Esophagus squamous epithelium (tissue), 5 donors: ENCODE data around the gene PTPRD. TPM values are rescaled to one million over a fixed set of nuclear protein-coding genes. Genes with fewer than 3 reads are reported as not detected.
A peak's percentile ranks its signal among the peaks of the same experiment; 100 is the strongest.

Source experiments
- DNase-seq: peaks from one replicate; lab custom pipeline; 2025; lab: John Stamatoyannopoulos, UW
- H3K27ac ChIP-seq, 4 donors: fragments of 200-600 bp; sonication (generic); one replicate each; pipeline ENCODE4 v1.5.1; 2016 to 2019; ENCODE audit warnings: mild to moderate bottlenecking in 1 of 4
- H3K27me3 ChIP-seq, 4 donors: fragments of 200-600 bp; sonication (generic); 1 replicate in 3 of 4; 2 replicates in 1 of 4; pipeline versions ENCODE4 v1.5.1 to v1.6.0; 2017 to 2021; ENCODE audit warnings: antibody characterized with exemption in 1 of 4
- H3K36me3 ChIP-seq, 3 donors: fragments of 200-600 bp; sonication (generic); one replicate each; pipeline ENCODE4 v1.5.1; 2016 to 2019
- H3K4me1 ChIP-seq, 3 donors: fragments of 200-600 bp; sonication (generic); one replicate each; pipeline ENCODE4 v1.5.1; 2017 to 2019
- H3K4me3 ChIP-seq, 4 donors: fragments of 200-600 bp; sonication (generic); 1 replicate in 3 of 4; 2 replicates in 1 of 4; pipeline ENCODE4 v1.5.1; 2016 to 2019; ENCODE audit warnings: mild to moderate bottlenecking in 2 of 4, moderate library complexity in 1 of 4
- H3K9me3 ChIP-seq, 3 donors: fragments of 200-600 bp; sonication (generic); one replicate each; pipeline ENCODE4 v1.5.1; 2016 to 2019
- CTCF ChIP-seq, 6 experiments: fragments of 450-650 bp in 4 of 6; fragments of 200-600 bp in 2 of 6; sonication (generic) in 2 of 6; IDR thresholded peaks; one replicate each; pipeline ENCODE4 v1.5.1; 2016 to 2019; ENCODE audit warnings: antibody characterized with exemption in 6 of 6, mild to moderate bottlenecking in 4 of 6, moderate library complexity in 4 of 6
- POLR2A ChIP-seq, 4 donors: fragments of 450-650 bp; IDR thresholded peaks; one replicate each; pipeline ENCODE4 v1.6.1; 2017; ENCODE audit warnings: antibody characterized with exemption in 4 of 4, mild to moderate bottlenecking in 4 of 4, moderate library complexity in 3 of 4
- WGBS, 2 donors: methylation state at CpG; one replicate each; pipeline ENCODE4 v1.1.5; 2018; 5-methylcytosine and 5-hydroxymethylcytosine counted together
- intact Hi-C: fragments of 100-400 bp; cut with DNase I; formaldehyde crosslinking; loops from one replicate; pipeline ENCODE4 v1.15.0; 2022
- total RNA-seq, 4 donors: library from RNA; depleted of rRNA; stranded (reverse); fragments of >200 nt; gene quantifications; one replicate each; pipeline ENCODE4 v1.1.0, GENCODE V29; 2016
- donor health status: DM: yes; HTN: yes; CAD: no.

Gene PTPRD
- total RNA-seq, 4 donors from 2014 or later = 0.23 to 16.3 (median 6.6) TPM

GRCh38 chr9:10052181-10052580 is 560.6 kb downstream of the PTPRD start:
- TF ChIP-seq POLR2A (IDR thresholded peaks at IDR 0.05) (no peak), CTCF (IDR thresholded peaks at IDR 0.05) (no peak)
- H3K27ac ChIP-seq = no peak overlapping the region
- H3K27me3 ChIP-seq = no peaks in the 10 kb centered on the region
- intact Hi-C loops = loop anchor here (10.0 kb wide), 1 partner anchor 63 kb away; no protein-coding TSS in a partner anchor
- H3K9me3 ChIP-seq = no peaks in the 10 kb centered on the region
- H3K4me1 ChIP-seq = no peaks in the 10 kb centered on the region
- no peaks in the 10 kb centered on the region for H3K36me3 ChIP-seq
- H3K4me3 ChIP-seq = no peak overlapping the region
- DNase-seq = no peak
- WGBS, 2 donors = 62 to 83% methylated on average over 1 of the region's 1 CpG

GRCh38 chr9:10050016-10050415 is 562.8 kb downstream of the PTPRD start:
- DNase-seq = no peak
- Histone ChIP-seq H3K4me1 (no peaks in the 10 kb centered on the region), H3K9me3 (no peaks in the 10 kb centered on the region), H3K27ac (no peak overlapping the region), H3K27me3 (no peaks in the 10 kb centered on the region), H3K4me3 (no peak overlapping the region), H3K36me3 (no peaks in the 10 kb centered on the region)
- TF ChIP-seq POLR2A (IDR thresholded peaks at IDR 0.05) (no peak), CTCF (IDR thresholded peaks at IDR 0.05) (no peak)
- intact Hi-C loops = loop anchor here (10.0 kb wide), 1 partner anchor 65 kb away; no protein-coding TSS in a partner anchor
- WGBS, 2 donors = 53 to 58% methylated on average over 4 of the region's 4 CpGs

GRCh38 chr9:10048994-10049393 is 563.8 kb downstream of the PTPRD start:
- Histone ChIP-seq H3K4me1 (no peaks in the 10 kb centered on the region), H3K27me3 (no peaks in the 10 kb centered on the region), H3K9me3 (no peaks in the 10 kb centered on the region), H3K36me3 (no peaks in the 10 kb centered on the region), H3K4me3 (no peak overlapping the region), H3K27ac (no peak overlapping the region)
- TF ChIP-seq POLR2A (IDR thresholded peaks at IDR 0.05) (no peak), CTCF (IDR thresholded peaks at IDR 0.05) (no peak)
- intact Hi-C loops = no loop called here
- WGBS, 2 donors = 86 to 87% methylated on average over 3 of the region's 3 CpGs
- no peak for DNase-seq

- 0 to 12% methylated on average over 2 of the region's 2 CpGs for WGBS, 2 donors
- no peak overlapping the region for H3K4me3 ChIP-seq
- no peak overlapping the region for H3K27ac ChIP-seq
- no peak for DNase-seq
- no peaks in the 10 kb centered on the region for H3K27me3 ChIP-seq
- H3K36me3 ChIP-seq = no peaks in the 10 kb centered on the region
- no peaks in the 10 kb centered on the region for H3K4me1 ChIP-seq
- no peaks in the 10 kb centered on the region for H3K9me3 ChIP-seq
- TF ChIP-seq POLR2A (IDR thresholded peaks at IDR 0.05) (no peak), CTCF (IDR thresholded peaks at IDR 0.05) (peak in 1 of 6 experiments; percentile 38)
- intact Hi-C loops = no loop called here
These were observed 567.2 kb downstream of the PTPRD start for GRCh38 chr9:10045598-10045997.

- intact Hi-C loops = no loop called here
These were observed 571.0 kb downstream of the PTPRD start for GRCh38 chr9:10041726-10042229.

More at GRCh38 chr9:10041726-10042229, 571.0 kb downstream of the PTPRD start:
- H3K36me3 ChIP-seq = no peaks in the 10 kb centered on the region
- H3K4me1 ChIP-seq = no peaks in the 10 kb centered on the region
- no peak overlapping the region for H3K4me3 ChIP-seq
- 18 to 38% methylated on average over 2 of the region's 2 CpGs for WGBS, 2 donors
- DNase-seq = no peak
- no peak overlapping the region for H3K27ac ChIP-seq
- TF ChIP-seq POLR2A (IDR thresholded peaks at IDR 0.05) (no peak), CTCF (IDR thresholded peaks at IDR 0.05) (no peak)
- H3K27me3 ChIP-seq = no peaks in the 10 kb centered on the region
- no peaks in the 10 kb centered on the region for H3K9me3 ChIP-seq
